Immature natural killer cell (primary cell): ENCODE results near the gene OR13J1. TPM values are rescaled to one million over a fixed set of nuclear protein-coding genes. Genes with fewer than 3 reads are reported as not detected.
"Not testable (repeated sequence)": the region's sequence is repeated elsewhere in the genome, so short reads cannot be mapped to it uniquely, and the experiment has no call there.

ENCODE experiments used
- DNase-seq, 3 donors: peaks; one replicate each; pipeline ENCODE4 v3.0.0; 2022; ENCODE audit warnings: mixed read lengths in 1 of 3
- H3K27ac Mint-ChIP-seq, 6 donors: one replicate each; pipeline ENCODE4 v1.8.0; 2020; ENCODE audit warnings: mixed read lengths in 6 of 6, mild to moderate bottlenecking in 5 of 6, inconsistent platforms in 4 of 6, moderate library complexity in 3 of 6
- H3K27me3 Mint-ChIP-seq, 3 donors: one replicate each; pipeline ENCODE4 v1.8.0; 2020 to 2021; ENCODE audit warnings: low read depth in 3 of 3, mild to moderate bottlenecking in 3 of 3, mixed read lengths in 3 of 3, moderate library complexity in 3 of 3, inconsistent platforms in 1 of 3
- H3K36me3 Mint-ChIP-seq, 3 donors: one replicate each; pipeline ENCODE4 v1.8.0; 2020; ENCODE audit warnings: mixed read lengths in 3 of 3, inconsistent platforms in 2 of 3, mild to moderate bottlenecking in 2 of 3
- H3K4me1 Mint-ChIP-seq, 2 donors: one replicate each; pipeline ENCODE4 v1.8.0; 2020; ENCODE audit warnings: inconsistent platforms in 2 of 2, mild to moderate bottlenecking in 2 of 2, mixed read lengths in 2 of 2, moderate library complexity in 1 of 2
- H3K4me3 Mint-ChIP-seq, 5 donors: one replicate each; pipeline ENCODE4 v1.8.0; 2020; ENCODE audit warnings: mild to moderate bottlenecking in 5 of 5, mixed read lengths in 5 of 5, inconsistent platforms in 3 of 5, moderate library complexity in 3 of 5
- H3K9me3 Mint-ChIP-seq, 6 donors: one replicate each; pipeline ENCODE4 v1.8.0; 2020; ENCODE audit warnings: mild to moderate bottlenecking in 6 of 6, mixed read lengths in 6 of 6, inconsistent platforms in 4 of 6, moderate library complexity in 3 of 6
- polyA plus RNA-seq, 3 donors: library from polyadenylated mRNA; unstranded; fragments of 300-500 nt; fragmentation: Illumina TruSeq; gene quantifications; one replicate each; pipeline ENCODE4 v1.2.3, GENCODE V29; 2021

OR13J1 gene
- polyA plus RNA-seq, 3 donors from 2014 or later: not detected

DNA sequence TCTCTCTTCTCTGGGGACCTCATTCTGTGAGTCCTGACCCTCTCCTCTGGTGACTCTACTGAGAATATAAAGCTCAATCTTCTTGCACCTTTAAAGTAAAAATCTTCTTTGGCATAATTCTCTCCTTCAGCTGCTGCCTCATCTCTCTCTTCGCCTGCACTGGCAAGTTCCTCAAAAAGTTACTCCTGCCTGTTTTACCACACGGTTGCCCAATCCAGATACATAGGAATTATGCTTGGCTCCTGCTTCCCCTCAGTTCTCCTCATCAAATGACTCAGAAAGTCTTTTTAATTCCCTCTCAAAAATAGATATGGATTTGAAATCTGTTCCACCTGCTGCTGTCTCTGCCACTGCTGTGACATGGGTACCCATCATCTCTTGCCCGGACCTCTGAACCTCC is 21.4 kb upstream of the OR13J1 start:
- Mint-ChIP-seq H3K27me3 (peaks cover 0 to 12% (median 4%) of the 10 kb centered on the region in 3 donors), H3K9me3 (peaks cover 0 to 1% (median 0%) of the 10 kb centered on the region in 6 donors), H3K27ac (peak overlapping the region in 1 of 6 donors; percentile 4), H3K36me3 (peaks cover 0 to 4% (median 0%) of the 10 kb centered on the region in 3 donors), H3K4me3 (no peak overlapping the region), H3K4me1 (no peaks in the 10 kb centered on the region)
- DNase-seq: no peak

DNA sequence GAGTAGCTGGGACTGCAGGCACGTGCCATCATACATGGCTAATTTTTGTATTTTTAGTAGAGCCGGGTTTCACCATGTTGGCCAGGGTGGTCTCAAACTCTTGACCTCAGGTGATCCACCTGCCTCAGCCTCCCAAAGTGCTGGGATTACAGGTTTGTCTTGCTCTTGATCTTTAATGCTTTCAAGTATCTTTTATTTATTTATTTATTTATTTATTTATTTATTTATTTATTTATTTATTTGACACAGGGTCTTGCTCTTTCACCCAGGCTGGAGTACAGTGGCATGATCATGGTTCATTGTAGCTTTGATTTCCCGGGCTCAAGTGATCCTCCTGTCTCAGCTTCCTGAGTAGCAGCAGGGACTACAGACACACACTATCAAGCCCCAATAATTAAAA is 14.7 kb upstream of the OR13J1 start:
- H3K36me3 Mint-ChIP-seq, H3K27ac Mint-ChIP-seq: not testable (repeated sequence)

DNA sequence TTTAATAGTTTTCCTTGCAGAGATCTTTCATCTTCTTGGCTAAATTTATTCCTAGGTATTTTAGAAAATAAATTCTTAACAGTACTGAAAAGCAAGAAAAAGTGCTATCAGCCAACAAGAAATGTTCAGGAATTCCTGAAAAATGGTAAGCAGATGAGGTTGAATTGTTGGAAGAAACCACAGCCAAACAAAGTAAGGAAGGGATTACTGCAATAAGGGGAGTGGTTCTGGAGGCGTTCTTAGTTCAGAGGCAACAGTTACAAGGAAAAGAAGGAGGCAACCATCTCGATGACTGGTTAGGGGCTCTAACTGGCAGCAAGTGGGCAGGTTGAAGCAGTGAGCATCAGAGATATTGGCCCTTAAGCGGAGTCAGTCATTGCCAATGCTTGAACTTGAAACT is 12.8 kb upstream of the OR13J1 start:
- Mint-ChIP-seq H3K27me3 (peaks cover 2 to 10% (median 7%) of the 10 kb centered on the region in 3 donors), H3K4me3 (no peak overlapping the region), H3K36me3 (peaks cover 0 to 4% (median 0%) of the 10 kb centered on the region in 3 donors), H3K4me1 (no peaks in the 10 kb centered on the region), H3K27ac (no peak overlapping the region), H3K9me3 (peaks cover 0 to under 1% (median 0%) of the 10 kb centered on the region in 6 donors)
- no peak for DNase-seq

More for the DNA sequence above, 14.7 kb upstream of the OR13J1 start:
- DNase-seq, H3K27me3 Mint-ChIP-seq, H3K4me3 Mint-ChIP-seq, H3K4me1 Mint-ChIP-seq, H3K9me3 Mint-ChIP-seq: not testable (repeated sequence)

DNA sequence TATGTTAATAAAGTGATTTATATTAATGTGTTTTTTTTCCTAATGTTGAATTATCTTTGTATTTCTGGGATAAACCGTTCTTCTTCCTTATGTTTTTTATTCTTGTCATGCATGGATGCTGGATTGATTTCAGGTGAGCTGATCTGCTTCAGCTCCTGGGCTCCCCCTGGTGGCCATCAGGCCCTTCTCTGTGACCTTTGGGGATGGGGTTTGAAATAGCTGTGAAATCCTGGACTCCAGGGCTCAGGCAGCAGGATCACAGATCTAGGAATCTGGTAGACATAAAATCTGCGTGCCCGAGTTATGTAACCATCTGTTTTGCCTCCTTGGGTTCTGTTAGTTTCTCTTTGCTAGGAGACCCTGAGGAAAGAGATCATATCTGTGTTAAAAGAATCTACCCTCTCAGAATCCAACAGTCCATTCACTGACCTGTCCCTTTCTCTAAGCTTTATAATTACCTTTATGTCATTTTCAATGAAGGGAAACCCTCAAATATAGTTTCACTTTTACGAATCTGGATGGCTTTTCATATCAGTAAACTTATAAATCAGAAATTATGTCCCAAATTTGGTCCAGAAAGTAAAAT is 12.2 kb upstream of the OR13J1 start:
- Mint-ChIP-seq H3K4me1 (no peaks in the 10 kb centered on the region), H3K36me3 (peaks cover 0 to 4% (median 0%) of the 10 kb centered on the region in 3 donors), H3K27ac (no peak overlapping the region), H3K9me3 (peaks cover 0 to 6% (median 5%) of the 10 kb centered on the region in 6 donors), H3K4me3 (no peak overlapping the region), H3K27me3 (peaks cover 6 to 9% (median 8%) of the 10 kb centered on the region in 3 donors)
- peak; percentile 67 to 73 (median 68) for DNase-seq

DNA sequence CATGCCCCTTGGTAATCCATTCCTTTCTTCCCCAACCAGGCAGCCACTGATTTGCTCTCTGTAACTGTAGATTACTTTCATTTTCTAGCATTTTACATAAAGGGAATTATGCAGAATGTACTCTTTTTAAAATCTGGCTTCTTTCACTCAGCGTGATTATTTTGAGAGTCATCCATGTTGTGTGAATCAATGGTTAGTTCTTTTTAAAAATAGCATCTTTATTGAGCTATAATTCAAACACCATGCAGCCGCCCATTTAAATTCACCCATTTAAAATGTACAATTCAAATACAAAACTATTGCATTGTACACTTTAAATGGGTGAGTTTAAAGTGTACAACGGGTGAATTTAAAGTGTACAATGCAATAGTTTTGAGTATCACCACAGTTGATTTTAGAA is 2.3 kb upstream of the OR13J1 start:
- peaks cover 0 to 4% (median 2%) of the 10 kb centered on the region in 6 donors for H3K9me3 Mint-ChIP-seq
- no peaks in the 10 kb centered on the region for H3K36me3 Mint-ChIP-seq
- H3K4me1 Mint-ChIP-seq: no peaks in the 10 kb centered on the region
- H3K27ac Mint-ChIP-seq: no peak overlapping the region
- no peak overlapping the region for H3K4me3 Mint-ChIP-seq
- H3K27me3 Mint-ChIP-seq: peaks cover 2 to 10% (median 6%) of the 10 kb centered on the region in 3 donors
- DNase-seq: no peak

DNA sequence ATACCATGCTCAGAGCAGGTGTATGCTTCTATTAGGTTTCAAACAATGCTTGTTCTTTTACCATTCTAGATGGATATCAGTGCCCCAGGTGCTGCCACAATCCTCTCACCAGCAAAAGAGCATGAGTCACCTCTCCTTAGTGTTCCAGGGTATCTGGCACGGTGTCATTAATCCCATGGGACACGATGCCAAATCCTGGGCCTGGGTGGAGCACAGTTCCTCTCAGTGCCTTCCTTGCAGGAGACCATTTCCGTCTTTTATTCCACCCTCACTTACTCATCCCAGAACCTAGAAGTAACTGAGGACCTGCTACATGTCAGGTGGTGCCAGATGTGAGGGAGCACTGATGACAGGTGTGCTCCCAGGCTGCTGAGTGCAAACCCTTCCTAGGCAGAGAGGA is 1.3 kb upstream of the OR13J1 start:
- H3K27ac Mint-ChIP-seq: no peak overlapping the region
- peaks cover 2 to 4% (median 2%) of the 10 kb centered on the region in 3 donors for H3K27me3 Mint-ChIP-seq
- H3K9me3 Mint-ChIP-seq: peaks cover 0 to 1% (median 0%) of the 10 kb centered on the region in 6 donors
- no peaks in the 10 kb centered on the region for H3K36me3 Mint-ChIP-seq
- H3K4me1 Mint-ChIP-seq: no peaks in the 10 kb centered on the region
- no peak overlapping the region for H3K4me3 Mint-ChIP-seq
- DNase-seq: no peak

DNA sequence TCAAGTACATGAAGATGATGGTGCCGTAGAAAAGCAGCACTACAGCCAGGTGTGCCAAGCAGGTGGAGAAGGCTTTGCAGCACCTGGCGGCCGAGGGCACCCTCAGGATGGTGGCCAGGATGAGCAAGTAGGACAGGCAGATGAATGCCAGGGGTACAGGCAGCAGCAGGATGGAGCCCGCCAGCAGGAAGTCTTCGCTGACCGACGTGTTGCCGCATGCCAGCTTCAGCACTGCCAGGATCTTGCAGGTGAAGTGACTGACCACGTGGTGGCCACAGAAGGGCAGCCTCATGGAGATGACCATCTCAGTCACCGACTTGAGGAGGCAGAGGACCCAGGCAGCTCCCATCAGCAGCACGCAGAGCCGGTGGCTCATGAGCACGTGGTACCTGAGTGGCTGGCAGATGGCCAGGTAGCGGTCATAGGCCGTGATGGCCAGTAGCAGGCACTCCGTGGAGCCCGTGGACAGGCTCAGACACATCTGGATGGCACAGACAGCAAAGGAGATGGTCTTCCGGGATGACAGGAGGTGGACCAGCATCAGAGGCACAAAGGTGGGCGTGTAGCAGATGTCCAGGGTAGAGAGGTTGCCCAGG is 482 bp downstream of the OR13J1 start:
- Mint-ChIP-seq H3K4me1 (no peaks in the 10 kb centered on the region), H3K4me3 (no peak overlapping the region), H3K36me3 (no peaks in the 10 kb centered on the region), H3K9me3 (peaks cover 0 to 1% (median 0%) of the 10 kb centered on the region in 6 donors), H3K27ac (no peak overlapping the region), H3K27me3 (peaks cover 2% of the 10 kb centered on the region in 3 donors)
- DNase-seq: no peak

DNA sequence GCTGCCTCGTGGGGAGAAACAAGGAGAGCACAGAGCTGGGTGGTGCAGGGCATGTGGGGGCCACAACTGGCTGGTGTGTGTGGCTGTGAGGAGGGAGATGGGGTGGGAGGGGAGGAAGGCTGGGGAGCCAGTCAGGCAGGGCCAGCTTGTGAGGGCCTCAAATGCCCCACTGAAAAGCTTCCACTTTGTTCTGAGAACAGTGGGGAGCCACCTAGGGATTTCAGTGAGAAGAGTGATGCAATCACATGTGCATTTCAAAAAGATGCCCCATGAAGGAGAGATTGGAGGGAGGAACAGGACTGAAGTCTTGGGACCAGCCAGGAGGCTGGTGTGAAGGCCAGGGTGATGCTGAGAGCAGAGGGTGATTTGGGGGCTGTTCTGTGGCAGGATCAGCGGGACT is 1.3 kb downstream of the OR13J1 start:
- no peaks in the 10 kb centered on the region for H3K36me3 Mint-ChIP-seq
- H3K27ac Mint-ChIP-seq: no peak overlapping the region
- no peak for DNase-seq
- H3K27me3 Mint-ChIP-seq: peaks cover 2% of the 10 kb centered on the region in 3 donors
- H3K4me3 Mint-ChIP-seq: no peak overlapping the region
- peaks cover 0 to 1% (median 0%) of the 10 kb centered on the region in 6 donors for H3K9me3 Mint-ChIP-seq
- no peaks in the 10 kb centered on the region for H3K4me1 Mint-ChIP-seq

DNA sequence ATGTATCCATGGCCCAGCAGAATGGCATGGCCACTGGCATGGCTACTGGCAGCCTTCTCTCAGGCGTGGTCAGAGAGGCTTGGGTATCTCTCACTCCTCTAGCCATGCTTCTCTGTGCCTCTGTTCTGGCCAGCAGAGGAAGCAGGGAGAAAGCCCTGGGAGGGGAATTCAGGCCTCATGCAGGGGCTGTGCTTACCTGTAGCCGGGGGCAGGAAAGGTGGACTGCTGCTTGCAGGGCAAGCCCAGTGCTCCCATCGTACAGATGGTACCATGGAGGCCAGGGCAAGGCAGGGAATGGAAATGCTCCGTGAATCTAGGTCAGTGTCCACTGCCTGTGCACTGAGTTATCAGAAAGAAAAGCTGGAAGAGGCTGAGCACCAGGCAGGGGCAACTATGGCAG is 2.7 kb downstream of the OR13J1 start:
- Mint-ChIP-seq H3K27ac (no peak overlapping the region), H3K27me3 (peaks cover 2% of the 10 kb centered on the region in 3 donors), H3K4me1 (no peaks in the 10 kb centered on the region), H3K9me3 (peaks cover 0 to 1% (median 0%) of the 10 kb centered on the region in 6 donors), H3K4me3 (no peak overlapping the region), H3K36me3 (no peaks in the 10 kb centered on the region)
- no peak for DNase-seq

DNA sequence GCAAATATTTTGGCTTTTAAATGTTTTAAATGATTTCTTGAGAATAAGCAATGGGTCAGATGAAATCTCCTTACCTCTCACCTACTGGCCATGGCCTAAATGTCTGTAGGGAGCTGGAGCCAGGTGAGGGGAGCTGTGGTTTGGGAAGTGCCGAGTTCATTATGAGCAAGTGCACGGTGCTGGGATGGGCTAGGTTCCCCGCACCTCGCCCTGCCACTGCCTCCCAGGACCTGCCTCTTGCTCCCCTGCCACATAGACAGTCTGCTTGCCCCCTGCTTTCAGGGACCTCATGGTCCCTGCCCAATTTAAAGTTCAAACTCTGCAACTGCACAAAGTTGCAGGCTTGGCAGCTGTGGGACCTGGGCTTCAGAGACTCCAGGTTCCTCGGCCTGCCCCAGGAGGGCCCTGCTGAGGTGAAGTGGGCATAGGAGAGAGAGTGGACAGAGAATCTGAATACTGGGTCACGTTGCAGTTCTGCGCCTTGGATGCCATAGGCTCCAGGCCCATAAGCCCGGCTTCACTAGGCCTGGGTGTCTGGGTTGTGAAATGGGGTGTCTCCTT is 5.4 kb downstream of the OR13J1 start:
- H3K27ac Mint-ChIP-seq: no peak overlapping the region
- peaks cover 2 to 11% (median 7%) of the 10 kb centered on the region in 3 donors for H3K27me3 Mint-ChIP-seq

DNA sequence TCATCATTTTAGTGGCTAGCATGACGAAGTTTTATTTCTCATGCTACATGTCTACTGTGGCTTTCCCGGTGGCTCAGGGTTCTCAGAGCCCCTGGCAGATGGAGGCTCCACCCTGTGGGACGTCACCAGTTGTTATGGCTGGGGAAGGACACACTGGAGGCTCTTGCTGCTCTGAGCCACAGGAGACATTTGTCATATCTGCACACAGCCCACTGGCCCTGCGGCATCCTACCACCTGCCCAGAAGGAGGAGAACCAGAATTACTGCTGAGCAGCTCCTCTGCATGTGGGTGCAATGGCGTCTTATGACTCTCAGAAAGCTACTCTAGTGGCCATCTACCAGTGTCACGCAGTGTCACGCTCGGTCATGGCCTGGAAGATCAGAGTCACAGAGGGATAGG is 6.6 kb downstream of the OR13J1 start:
- no peak for DNase-seq
- Mint-ChIP-seq H3K9me3 (no peaks in the 10 kb centered on the region), H3K27ac (no peak overlapping the region), H3K27me3 (peaks cover 2 to 9% (median 5%) of the 10 kb centered on the region in 3 donors), H3K4me1 (no peaks in the 10 kb centered on the region), H3K36me3 (no peaks in the 10 kb centered on the region), H3K4me3 (no peak overlapping the region)

More for the DNA sequence above, 5.4 kb downstream of the OR13J1 start:
- no peaks in the 10 kb centered on the region for H3K4me1 Mint-ChIP-seq
- H3K9me3 Mint-ChIP-seq: peaks cover 0 to 1% (median 0%) of the 10 kb centered on the region in 6 donors
- no peak for DNase-seq
- H3K36me3 Mint-ChIP-seq: no peaks in the 10 kb centered on the region
- no peak overlapping the region for H3K4me3 Mint-ChIP-seq

DNA sequence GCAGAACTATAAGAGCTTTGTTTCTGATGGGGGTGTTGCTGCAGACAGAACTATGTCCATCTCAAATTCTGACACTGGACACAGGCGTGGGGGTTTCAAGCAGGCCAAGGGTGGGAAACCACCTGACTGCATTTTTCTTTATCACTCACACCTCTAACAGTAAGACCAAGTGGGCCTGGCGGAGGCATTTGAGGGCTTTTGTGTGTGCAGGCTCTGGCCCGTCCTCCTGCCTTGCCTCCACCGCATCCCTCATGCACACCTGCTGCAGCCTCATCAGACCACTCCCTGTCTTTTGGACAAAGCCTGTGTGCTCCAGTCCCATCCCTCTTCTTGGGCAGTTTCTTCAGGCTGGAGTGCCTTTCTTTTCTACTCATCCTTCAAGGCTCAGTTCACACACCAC is 7.9 kb downstream of the OR13J1 start:
- peaks cover 0 to 9% (median 5%) of the 10 kb centered on the region in 3 donors for H3K27me3 Mint-ChIP-seq
- no peak for DNase-seq
- H3K36me3 Mint-ChIP-seq: no peaks in the 10 kb centered on the region
- H3K9me3 Mint-ChIP-seq: no peaks in the 10 kb centered on the region
- no peak overlapping the region for H3K27ac Mint-ChIP-seq
- no peaks in the 10 kb centered on the region for H3K4me1 Mint-ChIP-seq
- H3K4me3 Mint-ChIP-seq: no peak overlapping the region

DNA sequence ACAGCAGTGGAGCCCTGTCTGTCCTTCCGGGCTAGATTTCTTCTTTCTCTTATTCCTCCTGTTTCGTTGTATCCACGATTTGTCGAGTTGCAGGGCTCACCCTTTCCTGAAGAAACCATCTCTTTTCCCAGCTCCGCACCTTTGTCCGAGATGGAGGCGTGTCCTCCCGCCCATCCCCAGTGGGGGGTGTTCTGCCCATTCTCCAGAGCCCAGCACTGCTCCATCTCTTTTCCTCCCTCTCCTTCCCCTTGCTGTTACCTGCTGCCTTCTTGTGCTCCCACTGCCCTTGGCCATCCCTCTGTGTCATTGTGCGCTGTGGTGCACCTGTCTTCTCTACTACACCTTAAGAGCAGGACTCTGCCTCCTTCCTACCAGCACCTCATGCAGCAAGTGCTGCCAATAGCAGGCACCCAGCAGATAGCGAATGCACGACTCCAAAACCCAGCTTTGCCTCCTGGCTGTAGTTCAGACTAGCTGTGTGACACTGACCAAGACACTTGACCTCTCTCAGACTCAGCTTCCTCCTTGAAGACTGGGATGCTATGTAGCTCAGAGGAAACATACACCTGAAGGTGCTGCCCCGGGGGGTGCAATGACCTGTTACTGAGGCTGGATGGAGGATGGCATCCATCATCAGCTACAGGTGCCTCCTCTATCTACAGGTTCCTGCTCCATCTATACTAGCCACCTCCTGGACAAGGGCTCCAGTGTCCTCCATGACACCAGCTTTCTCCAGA is 8.9 kb downstream of the OR13J1 start:
- Mint-ChIP-seq H3K36me3 (no peaks in the 10 kb centered on the region), H3K27me3 (peaks cover 0 to 9% (median 5%) of the 10 kb centered on the region in 3 donors), H3K4me3 (no peak overlapping the region), H3K9me3 (no peaks in the 10 kb centered on the region), H3K27ac (no peak overlapping the region), H3K4me1 (no peaks in the 10 kb centered on the region)
- DNase-seq: no peak

DNA sequence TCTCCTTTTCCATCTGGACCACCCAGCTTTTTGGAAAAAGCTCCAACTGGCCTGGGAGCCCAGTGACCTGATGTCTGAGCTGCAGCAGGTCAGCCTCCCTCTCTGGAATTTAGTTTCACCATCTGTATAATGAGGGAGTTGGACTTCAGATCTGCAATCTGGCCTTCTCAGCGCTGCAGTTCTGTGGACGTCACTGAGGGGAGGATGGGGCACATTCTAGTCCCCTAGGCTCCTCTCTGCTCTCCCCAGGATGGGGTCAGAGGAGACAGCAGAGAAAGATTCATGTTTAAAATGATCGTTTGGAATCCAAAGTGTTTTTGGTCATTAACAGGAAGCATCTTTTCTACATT is 10.2 kb downstream of the OR13J1 start:
- DNase-seq: no peak
- H3K27ac Mint-ChIP-seq: no peak overlapping the region
- no peaks in the 10 kb centered on the region for H3K4me1 Mint-ChIP-seq
- H3K9me3 Mint-ChIP-seq: no peaks in the 10 kb centered on the region
- peaks cover 0 to 9% (median 5%) of the 10 kb centered on the region in 3 donors for H3K27me3 Mint-ChIP-seq
- no peak overlapping the region for H3K4me3 Mint-ChIP-seq
- no peaks in the 10 kb centered on the region for H3K36me3 Mint-ChIP-seq
